ENCODE data around the gene IFNA6.
A peak's percentile ranks its signal among the peaks of the same experiment; 100 is the strongest.
"Not testable (repeated sequence)": the region's sequence is repeated elsewhere in the genome, so short reads cannot be mapped to it uniquely, and the experiment has no call there.

Gene IFNA6

GRCh38 chr9:21350787-21351186 is at the start of gene IFNA6:
IFNA6 (minus strand) TSS chr9:21350887; CDS start chr9:21350887, 0 bp downstream.
- no peak for DNase-seq

GRCh38 chr9:21399956-21400355 is 49.3 kb upstream of the IFNA6 start:
- DNase-seq = no peak

GRCh38 chr9:21398955-21399489 is 48.3 kb upstream of the IFNA6 start:
- DNase-seq = no peak

- DNase-seq = peak; percentile 45
Observed at GRCh38 chr9:21395778-21396717, 45.4 kb upstream of the IFNA6 start.

- DNase-seq = peak; percentile 25
Observed at GRCh38 chr9:21392270-21392669, 41.6 kb upstream of the IFNA6 start.

GRCh38 chr9:21385131-21385670 is 34.5 kb upstream of the IFNA6 start, which contains the start of gene IFNA2:
IFNA2 (minus strand) TSS chr9:21385398; CDS start chr9:21385329, 69 bp downstream.
- no peak for DNase-seq

GRCh38 chr9:21383627-21384026 is 32.9 kb upstream of the IFNA6 start:
- DNase-seq = no peak

- peak; percentile 92 for DNase-seq
Observed at GRCh38 chr9:21381448-21382339, 31.0 kb upstream of the IFNA6 start.

- not testable (repeated sequence) for DNase-seq
Observed at GRCh38 chr9:21371467-21371866, 20.8 kb upstream of the IFNA6 start.

- DNase-seq = no peak
Observed at GRCh38 chr9:21367957-21368356, 17.3 kb upstream of the IFNA6 start, which contains the start of gene IFNA13. IFNA13 (minus strand) TSS chr9:21368057; CDS start chr9:21368010, 47 bp downstream.

GRCh38 chr9:21367169-21367568 is 16.5 kb upstream of the IFNA6 start:
- not testable (repeated sequence) for DNase-seq

- DNase-seq = no peak
Observed at GRCh38 chr9:21362287-21362686, 11.6 kb upstream of the IFNA6 start.

GRCh38 chr9:21357479-21358460 is 7.1 kb upstream of the IFNA6 start:
- DNase-seq = no peak

GRCh38 chr9:21348430-21348970 is 2.2 kb downstream of the IFNA6 start:
- DNase-seq = no peak

- no peak for DNase-seq
Observed at GRCh38 chr9:21340735-21341134, 10.0 kb downstream of the IFNA6 start.

GRCh38 chr9:21336457-21336856 is 14.2 kb downstream of the IFNA6 start:
- DNase-seq = no peak

GRCh38 chr9:21334701-21335632 is 15.7 kb downstream of the IFNA6 start, which contains the start of gene KLHL9:
KLHL9 (minus strand) TSS chr9:21335404; CDS start chr9:21334859, 545 bp downstream.
- DNase-seq = peak; percentile 87

GRCh38 chr9:21333226-21333625 is 17.5 kb downstream of the IFNA6 start:
- no peak for DNase-seq

GRCh38 chr9:21331676-21332402 is 18.8 kb downstream of the IFNA6 start:
- DNase-seq = no peak
